Endothelial cell of umbilical vein (primary cell): Measurements from ENCODE around the gene EPX. TPM values are rescaled to one million over a fixed set of nuclear protein-coding genes. Genes with fewer than 3 reads are reported as not detected.

Source experiments
- BruUV-seq: library from RNA; stranded (reverse); fragments of 400-500 nt; replicated peaks from 2 replicates; lab custom pipeline; 2021; lab: Mats Ljungman, UMichigan
- CTCF ChIA-PET: fragments of 300-600, 350-600 bp; sonication (Branson Sonifier 250); formaldehyde crosslinking; loops from one replicate; lab custom pipeline; 2021; ENCODE audit warnings: antibody characterized with exemption, inconsistent platforms; lab: Charles Lee
- POLR2A ChIA-PET: fragments of 300-600, 350-600 bp; sonication (Branson Sonifier 250); formaldehyde crosslinking; loops from one replicate; lab custom pipeline; 2021; ENCODE audit warnings: antibody characterized with exemption, inconsistent platforms; lab: Charles Lee
- DNase-seq: peaks from one replicate; pipeline ENCODE4 v3.0.0-alpha.2; 2011; ENCODE audit warnings: low read depth, low spot score
- FAIRE-seq: peaks from 2 replicates; lab custom pipeline; 2011; peaks lifted over from hg19 to GRCh38; lab: Jason Lieb, UNC
- H2AFZ ChIP-seq: 2 replicates; pipeline ENCODE4 v1.6.0; 2012; ENCODE audit warnings: low read depth, low read length, control low read depth, inconsistent platforms
- H3K27ac ChIP-seq: 2 replicates; pipeline ENCODE4 v1.5.1; 2011; ENCODE audit warnings: low read depth, mild to moderate bottlenecking, control low read depth, low read length, moderate library complexity; ENCODE audit not compliant: insufficient read depth
- H3K27me3 ChIP-seq, 2 experiments: 2 replicates each; pipeline versions ENCODE4 v1.6.0 to v1.6.1; 2011; ENCODE audit warnings: low read length in 2 of 2, mixed read lengths in 1 of 2; ENCODE audit not compliant: control insufficient read depth in 2 of 2, insufficient read depth in 2 of 2
- H3K36me3 ChIP-seq, 2 experiments: 2 replicates in 1 of 2; 3 replicates in 1 of 2; pipeline ENCODE4 v1.5.1; 2011; ENCODE audit warnings: low read length in 2 of 2, mild to moderate bottlenecking in 1 of 2, moderate library complexity in 1 of 2; ENCODE audit not compliant: control insufficient read depth in 2 of 2, insufficient read depth in 2 of 2; ENCODE audit errors: extremely low read depth in 1 of 2
- H3K4me1 ChIP-seq: 3 replicates; pipeline ENCODE4 v1.5.1; 2011; ENCODE audit warnings: mild to moderate bottlenecking, low read length; ENCODE audit not compliant: control insufficient read depth, insufficient read depth; ENCODE audit errors: extremely low read depth
- H3K4me2 ChIP-seq: 2 replicates; pipeline ENCODE4 v1.6.1; 2011; ENCODE audit warnings: low read length, control low read depth, mixed read lengths; ENCODE audit not compliant: insufficient read depth
- H3K4me3 ChIP-seq, 3 experiments: fragments of 200-600 bp in 1 of 3; sonication (generic), shearing (Covaris generic) in 1 of 3; replicated peaks in 1 of 3; 2 replicates each; pipeline ENCODE4 v1.5.1; 2011 to 2016; ENCODE audit warnings: control low read depth in 3 of 3, low read length in 3 of 3, mild to moderate bottlenecking in 2 of 3, inconsistent platforms in 1 of 3, low read depth in 1 of 3, moderate library complexity in 1 of 3; ENCODE audit not compliant: insufficient read depth in 1 of 3
- H3K79me2 ChIP-seq: 2 replicates; pipeline ENCODE4 v1.6.0; 2012; ENCODE audit warnings: low read length, inconsistent platforms; ENCODE audit not compliant: control insufficient read depth, insufficient read depth
- H3K9ac ChIP-seq: replicated peaks from 2 replicates; pipeline ENCODE3; 2011; ENCODE audit warnings: low read length, control low read depth; ENCODE audit not compliant: insufficient read depth; ENCODE audit errors: extremely low read depth
- H3K9me1 ChIP-seq: replicated peaks from 3 replicates; pipeline ENCODE4 v1.6.0; 2011; ENCODE audit warnings: mild to moderate bottlenecking, low read length; ENCODE audit not compliant: control insufficient read depth, insufficient read depth; ENCODE audit errors: extremely low read depth
- H3K9me3 ChIP-seq: replicated peaks from 2 replicates; pipeline ENCODE4 v1.5.1; 2012; ENCODE audit warnings: low read length, inconsistent platforms; ENCODE audit not compliant: control insufficient read depth, insufficient read depth
- H4K20me1 ChIP-seq: replicated peaks from 2 replicates; pipeline ENCODE3; 2011; ENCODE audit warnings: mild to moderate bottlenecking, low read length; ENCODE audit not compliant: control insufficient read depth, insufficient read depth; ENCODE audit errors: extremely low read depth
- EZH2 ChIP-seq: IDR thresholded peaks from 2 replicates; pipeline ENCODE4 v1.6.1; 2012; ENCODE audit warnings: borderline replicate concordance, low read depth, mild to moderate bottlenecking, moderate library complexity, low read length, inconsistent platforms; ENCODE audit not compliant: severe bottlenecking
- FOS ChIP-seq: IDR thresholded peaks from 2 replicates; pipeline ENCODE4 v1.6.1; 2011; ENCODE audit warnings: mild to moderate bottlenecking, low read length, moderate library complexity, borderline replicate concordance; ENCODE audit not compliant: insufficient read depth
- GATA2 ChIP-seq: IDR thresholded peaks from 2 replicates; pipeline ENCODE4 v1.7.0; 2011; ENCODE audit warnings: low read depth, mild to moderate bottlenecking, moderate library complexity, mixed read lengths, low read length; ENCODE audit not compliant: insufficient read length, insufficient read depth
- JUN ChIP-seq: IDR thresholded peaks from 2 replicates; pipeline ENCODE4 v1.6.1; 2011; ENCODE audit warnings: borderline replicate concordance, low read depth; ENCODE audit not compliant: insufficient read length, insufficient read depth
- MYC ChIP-seq: IDR thresholded peaks from one replicate; pipeline ENCODE4 v1.6.1; 2011; ENCODE audit warnings: mild to moderate bottlenecking, low read depth, low read length
- POLR2A ChIP-seq: IDR thresholded peaks from 2 replicates; pipeline ENCODE4 v1.6.1; 2012; ENCODE audit warnings: low read depth, mild to moderate bottlenecking, control low read depth, low read length
- dilution Hi-C: fragments of 300-500 bp; cut with MboI; formaldehyde crosslinking; loops from one replicate; pipeline ENCODE4 v1.15.0; 2019; ENCODE audit warnings: low sequenced_read_pairs; ENCODE audit not compliant: extremely low pct_ligation_motif_present
- intact Hi-C: fragments of 100-400 bp; cut with micrococcal nuclease; formaldehyde crosslinking; loops from one replicate; pipeline ENCODE4 v1.10.0; 2022
- polyA plus RNA-seq, 4 experiments: library from polyadenylated mRNA; depleted of rRNA in 3 of 4; stranded (reverse) in 3 of 4; unstranded in 1 of 4; fragments of >200 nt; gene quantifications; 2 replicates each; pipeline versions ENCODE4 v1.2.1 to v1.2.3, GENCODE V29; 2011 to 2012; ENCODE audit warnings: missing spikeins in 1 of 4
- total RNA-seq: library from RNA; stranded (reverse); gene quantifications from 2 replicates; pipeline ENCODE4 v1.2.3, GENCODE V29; 2021
- TF ChIP-seq, protein P1 (sequence below): IDR thresholded peaks from 2 replicates; pipeline ENCODE4 v1.6.1; 2011; ENCODE audit not compliant: insufficient read depth, insufficient read length

EPX gene
- total and polyA plus RNA-seq, 2 donors (not counting 3 experiments of a cell fraction or from before 2014, with no cell fraction given) = not detected

DNA sequence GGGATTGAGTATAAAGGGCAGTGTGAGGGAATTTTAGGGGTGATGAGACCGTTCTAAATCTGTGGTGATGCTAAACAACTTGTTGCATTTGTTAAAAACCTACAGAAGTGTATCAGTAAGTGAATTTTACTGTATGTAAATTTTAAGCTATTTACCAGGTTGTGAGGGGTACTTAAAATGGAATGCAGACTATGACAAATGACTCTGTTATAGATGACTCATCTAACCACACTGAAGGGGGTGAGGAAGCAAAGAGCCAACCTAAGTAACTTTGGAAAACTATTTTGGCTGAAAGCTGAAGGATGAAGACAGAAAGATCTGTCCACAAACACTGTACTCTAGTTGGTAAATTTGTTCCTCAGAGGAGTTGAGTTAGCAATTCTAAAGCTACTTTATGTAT is 31.8 kb downstream of the EPX start:
- intact Hi-C loops = no loop called here
- POLR2A ChIA-PET = no interaction called here

DNA sequence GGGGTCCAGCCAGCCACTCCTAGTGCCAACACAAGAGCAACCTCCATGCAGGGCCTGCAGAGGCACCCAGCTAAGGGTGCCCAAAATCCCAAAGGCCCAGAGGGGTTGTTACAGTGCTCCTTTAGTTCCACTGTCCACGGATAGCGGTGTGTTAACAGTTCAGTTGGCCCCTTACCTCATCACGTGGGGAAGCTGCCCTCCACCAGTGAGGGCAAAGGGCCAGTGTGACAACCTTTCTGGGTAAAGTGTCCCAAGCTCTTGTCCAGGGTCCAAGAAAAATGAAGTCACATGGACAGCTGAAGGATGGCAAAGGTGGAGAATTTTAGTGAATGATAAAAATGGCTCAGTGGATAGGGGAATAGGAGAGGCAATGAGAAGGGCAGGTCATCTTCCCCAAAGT is 35.2 kb downstream of the EPX start:
- dilution Hi-C loops (no loop called here), intact Hi-C loops (no loop called here)
- no TSS peak for BruUV-seq
- no peak for DNase-seq
- Histone ChIP-seq H3K4me3 (no peak overlapping the region), H3K4me2 (no peak overlapping the region), H3K27ac (no peak overlapping the region), H3K79me2 (no peaks in the 10 kb centered on the region), H4K20me1 (no peaks in the 10 kb centered on the region), H3K27me3 (peaks cover 3 to 14% of the 10 kb centered on the region in 2 experiments), H3K9ac (no peak overlapping the region), H3K9me3 (no peaks in the 10 kb centered on the region), H3K9me1 (no peaks in the 10 kb centered on the region), H3K4me1 (peaks cover 3% of the 10 kb centered on the region), H3K36me3 (no peaks in the 10 kb centered on the region), H2AFZ (no peak overlapping the region)
- FAIRE-seq = no peak
- ChIA-PET POLR2A (no interaction called here), CTCF (no interaction called here)
- TF ChIP-seq, protein P1, sequence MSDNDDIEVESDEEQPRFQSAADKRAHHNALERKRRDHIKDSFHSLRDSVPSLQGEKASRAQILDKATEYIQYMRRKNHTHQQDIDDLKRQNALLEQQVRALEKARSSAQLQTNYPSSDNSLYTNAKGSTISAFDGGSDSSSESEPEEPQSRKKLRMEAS = no peak
- no peak for TF ChIP-seq FOS
- TF ChIP-seq GATA2 = no peak
- TF ChIP-seq POLR2A = no peak
- no peak for TF ChIP-seq EZH2
- TF ChIP-seq MYC = no peak

More for the DNA sequence above, 31.8 kb downstream of the EPX start:
- TF ChIP-seq FOS (peak; percentile 66), POLR2A (no peak), JUN (peak; percentile 61)
- no peaks in the 10 kb centered on the region for H4K20me1 ChIP-seq
- no peaks in the 10 kb centered on the region for H3K9me3 ChIP-seq
- CTCF ChIA-PET = interaction anchor here (0.8 to 1.1 kb wide), 3 partner anchors 12 to 26 kb away, joined by 3 to 4 read pairs (median 3); no protein-coding TSS in a partner anchor
- peaks cover 12% of the 10 kb centered on the region for H3K4me1 ChIP-seq
- no peak overlapping the region for H2AFZ ChIP-seq
- H3K9ac ChIP-seq = no peak overlapping the region
- H3K79me2 ChIP-seq = no peaks in the 10 kb centered on the region
- FAIRE-seq = peak; percentile 37
- BruUV-seq = no TSS peak
- H3K4me3 ChIP-seq = no peak overlapping the region
- no peaks in the 10 kb centered on the region for H3K9me1 ChIP-seq
- DNase-seq = peak; percentile 4
- no peaks in the 10 kb centered on the region for H3K36me3 ChIP-seq
- H3K4me2 ChIP-seq = no peak overlapping the region
- peaks cover 2 to 9% of the 10 kb centered on the region in 2 experiments for H3K27me3 ChIP-seq
- H3K27ac ChIP-seq = no peak overlapping the region
- dilution Hi-C loops = no loop called here
